ENCODE data around the gene PTPRT. TPM values are rescaled to one million over a fixed set of nuclear protein-coding genes. Genes with fewer than 3 reads are reported as not detected.

PTPRT gene
- total and polyA plus RNA-seq, 2 donors (not counting 1 experiment from before 2014, with no cell fraction given), result not detected

- no peak for DNase-seq (ENCODE audit: low read depth in 2 of 2)
- no peaks in the 10 kb centered on the region for H4K20me1 ChIP-seq (ENCODE audit: control insufficient read depth, extremely low read depth, insufficient read depth, low read length)
- TF ChIP-seq CTCF (conservative IDR thresholded peaks at IDR 0.05 in 1 of 2, IDR thresholded peaks at IDR 0.05 in 1 of 2; ENCODE audit: low read depth in 1 of 2, low read length in 2 of 2), result no peak
- no peaks in the 10 kb centered on the region for H3K9me3 ChIP-seq (ENCODE audit: control insufficient read depth, insufficient read depth, low read depth, low read length)
- H3K27ac ChIP-seq (ENCODE audit: insufficient read depth, low read length), result no peak overlapping the region
- no peaks in the 10 kb centered on the region for H3K4me1 ChIP-seq (ENCODE audit: control insufficient read depth, extremely low read depth, insufficient read depth, low read length)
- H3K9ac ChIP-seq (ENCODE audit: insufficient read depth, low read length), result no peak overlapping the region
- H3K36me3 ChIP-seq (ENCODE audit: control insufficient read depth, insufficient read depth, low read length), result no peaks in the 10 kb centered on the region
- no peak overlapping the region for H3K4me2 ChIP-seq (ENCODE audit: extremely low read depth, insufficient read depth, low read length)
- no peaks in the 10 kb centered on the region for H3K79me2 ChIP-seq (ENCODE audit: control insufficient read depth, insufficient read depth, low read length)
- H3K27me3 ChIP-seq (ENCODE audit: control insufficient read depth, insufficient read depth, low read length), result no peaks in the 10 kb centered on the region
- no peak overlapping the region for H3K4me3 ChIP-seq (replicated peaks in 1 of 4; ENCODE audit: control extremely low read depth in 1 of 4, insufficient read depth in 1 of 4, low read depth in 3 of 4, low read length in 4 of 4)
- no peak overlapping the region for H2AFZ ChIP-seq (ENCODE audit: low read length)
Observed at GRCh38 chr20:42862446-42862845, 327.3 kb downstream of the PTPRT start.

- no peak overlapping the region for H3K27ac ChIP-seq (ENCODE audit: insufficient read depth, low read length)
- no peak overlapping the region for H3K4me2 ChIP-seq (ENCODE audit: extremely low read depth, insufficient read depth, low read length)
- no peaks in the 10 kb centered on the region for H3K36me3 ChIP-seq (ENCODE audit: control insufficient read depth, insufficient read depth, low read length)
- H4K20me1 ChIP-seq (ENCODE audit: control insufficient read depth, extremely low read depth, insufficient read depth, low read length), result no peaks in the 10 kb centered on the region
- H3K9me3 ChIP-seq (ENCODE audit: control insufficient read depth, insufficient read depth, low read depth, low read length), result no peaks in the 10 kb centered on the region
- H3K4me3 ChIP-seq (replicated peaks in 1 of 4; ENCODE audit: control extremely low read depth in 1 of 4, insufficient read depth in 1 of 4, low read depth in 3 of 4, low read length in 4 of 4), result no peak overlapping the region
- DNase-seq (ENCODE audit: low read depth in 2 of 2), result no peak
- TF ChIP-seq EZH2 (IDR thresholded peaks at IDR 0.05; ENCODE audit: low read length, missing control alignments) (no peak), CTCF (conservative IDR thresholded peaks at IDR 0.05 in 1 of 2, IDR thresholded peaks at IDR 0.05 in 1 of 2; ENCODE audit: low read depth in 1 of 2, low read length in 2 of 2) (no peak)
- H3K27me3 ChIP-seq (ENCODE audit: control insufficient read depth, insufficient read depth, low read length), result no peaks in the 10 kb centered on the region
- H3K79me2 ChIP-seq (ENCODE audit: control insufficient read depth, insufficient read depth, low read length), result no peaks in the 10 kb centered on the region
- no peak overlapping the region for H3K9ac ChIP-seq (ENCODE audit: insufficient read depth, low read length)
- H3K4me1 ChIP-seq (ENCODE audit: control insufficient read depth, extremely low read depth, insufficient read depth, low read length), result no peaks in the 10 kb centered on the region
- no peak overlapping the region for H2AFZ ChIP-seq (ENCODE audit: low read length)
Observed at GRCh38 chr20:42857446-42857845, 332.3 kb downstream of the PTPRT start.

GRCh38 chr20:42855896-42856295 lies 333.8 kb downstream of the PTPRT start:
- no peaks in the 10 kb centered on the region for H3K27me3 ChIP-seq (ENCODE audit: control insufficient read depth, insufficient read depth, low read length)
- no peaks in the 10 kb centered on the region for H3K36me3 ChIP-seq (ENCODE audit: control insufficient read depth, insufficient read depth, low read length)
- no peak overlapping the region for H3K9ac ChIP-seq (ENCODE audit: insufficient read depth, low read length)

More at GRCh38 chr20:42855896-42856295, 333.8 kb downstream of the PTPRT start:
- no peak overlapping the region for H3K4me2 ChIP-seq (ENCODE audit: extremely low read depth, insufficient read depth, low read length)
- DNase-seq (ENCODE audit: low read depth in 2 of 2), result no peak
- no peak for TF ChIP-seq EZH2 (IDR thresholded peaks at IDR 0.05; ENCODE audit: low read length, missing control alignments)
- TF ChIP-seq CTCF (conservative IDR thresholded peaks at IDR 0.05 in 1 of 2, IDR thresholded peaks at IDR 0.05 in 1 of 2; ENCODE audit: low read depth in 1 of 2, low read length in 2 of 2), result no peak
- H3K4me1 ChIP-seq (ENCODE audit: control insufficient read depth, extremely low read depth, insufficient read depth, low read length), result no peaks in the 10 kb centered on the region
- H3K4me3 ChIP-seq (replicated peaks in 1 of 4; ENCODE audit: control extremely low read depth in 1 of 4, insufficient read depth in 1 of 4, low read depth in 3 of 4, low read length in 4 of 4), result no peak overlapping the region
- H2AFZ ChIP-seq (ENCODE audit: low read length), result no peak overlapping the region
- H3K9me3 ChIP-seq (ENCODE audit: control insufficient read depth, insufficient read depth, low read depth, low read length), result no peaks in the 10 kb centered on the region
- H4K20me1 ChIP-seq (ENCODE audit: control insufficient read depth, extremely low read depth, insufficient read depth, low read length), result no peaks in the 10 kb centered on the region
- H3K79me2 ChIP-seq (ENCODE audit: control insufficient read depth, insufficient read depth, low read length), result no peaks in the 10 kb centered on the region
- no peak overlapping the region for H3K27ac ChIP-seq (ENCODE audit: insufficient read depth, low read length)
